Measurements from ENCODE around the gene KMT5C.

DNA sequence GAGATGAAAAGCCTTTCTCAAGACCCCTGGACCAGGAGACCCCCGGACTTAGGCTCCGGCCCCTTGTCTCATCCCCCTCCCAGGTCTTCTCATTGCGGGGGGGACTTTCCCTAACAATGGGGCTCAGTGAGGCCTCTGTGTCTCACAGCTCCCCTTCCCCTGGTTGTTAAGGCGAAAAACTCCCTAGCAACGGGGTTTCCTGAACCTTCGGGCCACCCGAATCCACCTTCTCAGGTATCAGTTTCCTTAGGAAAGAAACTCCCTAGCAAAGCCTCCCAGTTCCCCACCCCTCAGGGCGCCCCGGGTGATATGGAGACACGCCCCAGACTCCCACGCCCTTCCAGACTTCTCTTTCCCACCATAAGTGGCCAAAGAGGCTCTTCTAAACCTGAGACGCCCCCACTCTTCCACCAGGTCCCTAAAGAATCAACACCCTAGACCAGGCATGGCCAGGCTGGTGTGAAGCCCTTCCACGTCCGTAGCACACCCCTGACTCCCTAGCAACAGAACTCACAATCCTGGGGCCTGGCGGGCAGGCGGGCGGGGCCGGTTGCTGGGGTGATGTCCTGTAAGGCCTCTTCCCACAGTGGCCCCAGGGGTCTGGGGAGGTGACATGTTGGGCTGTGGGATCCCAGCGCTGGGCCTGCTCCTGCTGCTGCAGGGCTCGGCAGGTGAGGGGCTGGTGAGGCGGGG, 36.7 kb downstream of the KMT5C start, which contains the start of gene TMEM190:
- TF ChIP-seq, protein P1, sequence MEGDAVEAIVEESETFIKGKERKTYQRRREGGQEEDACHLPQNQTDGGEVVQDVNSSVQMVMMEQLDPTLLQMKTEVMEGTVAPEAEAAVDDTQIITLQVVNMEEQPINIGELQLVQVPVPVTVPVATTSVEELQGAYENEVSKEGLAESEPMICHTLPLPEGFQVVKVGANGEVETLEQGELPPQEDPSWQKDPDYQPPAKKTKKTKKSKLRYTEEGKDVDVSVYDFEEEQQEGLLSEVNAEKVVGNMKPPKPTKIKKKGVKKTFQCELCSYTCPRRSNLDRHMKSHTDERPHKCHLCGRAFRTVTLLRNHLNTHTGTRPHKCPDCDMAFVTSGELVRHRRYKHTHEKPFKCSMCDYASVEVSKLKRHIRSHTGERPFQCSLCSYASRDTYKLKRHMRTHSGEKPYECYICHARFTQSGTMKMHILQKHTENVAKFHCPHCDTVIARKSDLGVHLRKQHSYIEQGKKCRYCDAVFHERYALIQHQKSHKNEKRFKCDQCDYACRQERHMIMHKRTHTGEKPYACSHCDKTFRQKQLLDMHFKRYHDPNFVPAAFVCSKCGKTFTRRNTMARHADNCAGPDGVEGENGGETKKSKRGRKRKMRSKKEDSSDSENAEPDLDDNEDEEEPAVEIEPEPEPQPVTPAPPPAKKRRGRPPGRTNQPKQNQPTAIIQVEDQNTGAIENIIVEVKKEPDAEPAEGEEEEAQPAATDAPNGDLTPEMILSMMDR (IDR thresholded peaks at IDR 0.05), result no peak
- no peak for TF ChIP-seq POLR2A (IDR thresholded peaks at IDR 0.05)
